ENCODE measurements around the gene SLC8B1. TPM values are rescaled to one million over a fixed set of nuclear protein-coding genes. Genes with fewer than 3 reads are reported as not detected.

Gene SLC8B1
- total and polyA plus RNA-seq, 2 of the 4 experiments (the other 2 are of a cell fraction), result 4.1 to 10.2 TPM

DNA sequence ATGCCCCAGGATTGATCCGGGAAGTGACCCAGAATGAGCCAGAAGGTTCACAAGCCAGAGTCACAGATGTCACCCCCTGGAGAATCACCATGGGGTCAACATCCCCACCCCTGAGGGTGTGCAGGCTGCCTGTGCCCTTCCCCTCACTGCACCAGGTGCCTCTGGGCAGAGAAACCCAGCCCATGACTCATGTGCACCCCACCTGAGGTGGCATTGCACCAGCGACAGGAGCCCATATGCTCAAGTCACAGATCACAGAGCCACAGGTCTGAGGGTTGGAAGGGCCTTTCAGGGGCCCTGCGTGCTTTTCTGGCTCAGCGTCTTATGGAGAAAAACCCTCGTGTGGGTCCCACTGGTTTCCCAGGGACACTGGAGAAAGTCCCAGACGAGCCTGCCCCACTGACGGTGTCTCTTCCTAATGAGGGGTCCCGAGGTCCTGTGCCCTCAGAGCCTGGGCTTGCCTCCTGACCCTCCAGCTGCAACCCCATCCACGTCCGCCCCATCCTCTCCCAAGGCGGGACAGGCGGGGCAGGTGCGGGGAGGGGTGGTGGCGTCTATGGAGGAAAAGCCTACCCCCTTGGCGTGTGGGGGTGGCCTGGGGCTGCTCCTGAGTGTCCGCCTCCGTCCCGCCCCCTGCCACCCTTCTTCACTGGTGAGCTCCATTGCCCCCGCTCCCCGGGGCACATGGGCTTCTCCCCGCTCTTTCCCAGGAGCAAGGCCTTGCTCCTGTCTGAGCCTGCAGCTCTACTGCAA is 47.6 kb downstream of the SLC8B1 start:
- BruUV-seq (replicated peaks), result no TSS peak
- in situ Hi-C loops (cut with MboI; ENCODE audit: low sequenced_read_pairs), result no loop called here
- H2BK5ac ChIP-seq (ENCODE audit: low read depth, low read length, poor library complexity, severe bottlenecking), result no peak overlapping the region

More for the DNA sequence above, 47.6 kb downstream of the SLC8B1 start:
- no peak overlapping the region for H2AFZ ChIP-seq (replicated peaks; ENCODE audit: low read length, poor library complexity)
- H3K4me2 ChIP-seq (ENCODE audit: low read depth, low read length), result no peak overlapping the region
- no peaks in the 10 kb centered on the region for H3K79me1 ChIP-seq (ENCODE audit: low read depth in 1 of 2, low read length in 2 of 2)
- H3K18ac ChIP-seq (ENCODE audit: low read depth, low read length), result no peak overlapping the region
- H3K14ac ChIP-seq (replicated peaks; ENCODE audit: low read depth, low read length), result no peak overlapping the region
- H4K8ac ChIP-seq (ENCODE audit: low read depth in 2 of 2, low read length in 2 of 2), result no peak overlapping the region
- no peak for DNase-seq
- no peak overlapping the region for H2AK9ac ChIP-seq (replicated peaks; ENCODE audit: low read depth, low read length, poor library complexity)
- no peaks in the 10 kb centered on the region for H3K27me3 ChIP-seq (ENCODE audit: control insufficient read depth, insufficient read depth, low read length)
- ATAC-seq (ENCODE audit: low read depth), result no peak
- H2BK15ac ChIP-seq (ENCODE audit: low read depth, low read length), result no peak overlapping the region
- no peak overlapping the region for H4K91ac ChIP-seq (ENCODE audit: insufficient read depth, low read depth, low read length)
- H3K4me1 ChIP-seq (ENCODE audit: control insufficient read depth, insufficient read depth, low read length), result peaks cover 6% of the 10 kb centered on the region
- intact Hi-C loops (cut with micrococcal nuclease) (no loop called here), dilution Hi-C loops (cut with HindIII; ENCODE audit: low sequenced_read_pairs, unreplicated experiment) (no loop called here)
- ChIA-PET POLR2A (ENCODE audit: unreplicated experiment) (no interaction called here), CTCF (no interaction called here)
- no peak overlapping the region for H3K27ac ChIP-seq (ENCODE audit: insufficient read depth, low read length)
- peaks cover 14% of the 10 kb centered on the region; the same call in 1 of the 2 replicates for H3K36me3 ChIP-seq (ENCODE audit: control insufficient read depth, insufficient read depth, low read length)
- no peak overlapping the region for H3K23ac ChIP-seq (ENCODE audit: low read depth, low read length)
- H3K9me1 ChIP-seq (ENCODE audit: insufficient read depth, low read length), result no peaks in the 10 kb centered on the region
- TF ChIP-seq USF2 (IDR thresholded peaks at IDR 0.05; ENCODE audit: low read depth, low read length) (no peak), CEBPB (IDR thresholded peaks at IDR 0.05; ENCODE audit: low read depth, low read length) (no peak), RAD21 (IDR thresholded peaks at IDR 0.05; ENCODE audit: low read length) (no peak), BHLHE40 (IDR thresholded peaks at IDR 0.05; ENCODE audit: low read depth, low read length) (no peak), FOS (IDR thresholded peaks at IDR 0.05; ENCODE audit: low read depth, low read length) (no peak), MAFK (IDR thresholded peaks at IDR 0.05; ENCODE audit: low read depth, low read length) (no peak), CHD1 (IDR thresholded peaks at IDR 0.05; ENCODE audit: low read depth, low read length) (no peak), SMC3 (IDR thresholded peaks at IDR 0.05; ENCODE audit: low read depth, low read length) (no peak), RCOR1 (IDR thresholded peaks at IDR 0.05; ENCODE audit: insufficient replicate concordance, low read length) (no peak), MAZ (IDR thresholded peaks at IDR 0.05; ENCODE audit: borderline replicate concordance, low read depth, low read length) (no peak), POLR2A (IDR thresholded peaks at IDR 0.05; ENCODE audit: low read depth, low read length) (no peak), NFE2L2 (IDR thresholded peaks at IDR 0.05; ENCODE audit: low read depth, low read length) (no peak), RFX5 (IDR thresholded peaks at IDR 0.05; ENCODE audit: low read depth, low read length) (no peak)
- TF ChIP-seq, protein P1, sequence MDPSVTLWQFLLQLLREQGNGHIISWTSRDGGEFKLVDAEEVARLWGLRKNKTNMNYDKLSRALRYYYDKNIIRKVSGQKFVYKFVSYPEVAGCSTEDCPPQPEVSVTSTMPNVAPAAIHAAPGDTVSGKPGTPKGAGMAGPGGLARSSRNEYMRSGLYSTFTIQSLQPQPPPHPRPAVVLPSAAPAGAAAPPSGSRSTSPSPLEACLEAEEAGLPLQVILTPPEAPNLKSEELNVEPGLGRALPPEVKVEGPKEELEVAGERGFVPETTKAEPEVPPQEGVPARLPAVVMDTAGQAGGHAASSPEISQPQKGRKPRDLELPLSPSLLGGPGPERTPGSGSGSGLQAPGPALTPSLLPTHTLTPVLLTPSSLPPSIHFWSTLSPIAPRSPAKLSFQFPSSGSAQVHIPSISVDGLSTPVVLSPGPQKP (IDR thresholded peaks at IDR 0.05; ENCODE audit: borderline replicate concordance, low read depth, low read length), result no peak
- TF ChIP-seq, protein P2, sequence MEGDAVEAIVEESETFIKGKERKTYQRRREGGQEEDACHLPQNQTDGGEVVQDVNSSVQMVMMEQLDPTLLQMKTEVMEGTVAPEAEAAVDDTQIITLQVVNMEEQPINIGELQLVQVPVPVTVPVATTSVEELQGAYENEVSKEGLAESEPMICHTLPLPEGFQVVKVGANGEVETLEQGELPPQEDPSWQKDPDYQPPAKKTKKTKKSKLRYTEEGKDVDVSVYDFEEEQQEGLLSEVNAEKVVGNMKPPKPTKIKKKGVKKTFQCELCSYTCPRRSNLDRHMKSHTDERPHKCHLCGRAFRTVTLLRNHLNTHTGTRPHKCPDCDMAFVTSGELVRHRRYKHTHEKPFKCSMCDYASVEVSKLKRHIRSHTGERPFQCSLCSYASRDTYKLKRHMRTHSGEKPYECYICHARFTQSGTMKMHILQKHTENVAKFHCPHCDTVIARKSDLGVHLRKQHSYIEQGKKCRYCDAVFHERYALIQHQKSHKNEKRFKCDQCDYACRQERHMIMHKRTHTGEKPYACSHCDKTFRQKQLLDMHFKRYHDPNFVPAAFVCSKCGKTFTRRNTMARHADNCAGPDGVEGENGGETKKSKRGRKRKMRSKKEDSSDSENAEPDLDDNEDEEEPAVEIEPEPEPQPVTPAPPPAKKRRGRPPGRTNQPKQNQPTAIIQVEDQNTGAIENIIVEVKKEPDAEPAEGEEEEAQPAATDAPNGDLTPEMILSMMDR (conservative IDR thresholded peaks at IDR 0.05; ENCODE audit: low read depth, low read length), result no peak
- H3K9me3 ChIP-seq (ENCODE audit: control insufficient read depth, insufficient read depth, low read length), result no peaks in the 10 kb centered on the region
- H2BK20ac ChIP-seq (ENCODE audit: low read depth, low read length), result no peak overlapping the region
- H4K20me1 ChIP-seq (ENCODE audit: insufficient read depth, low read length), result no peaks in the 10 kb centered on the region
- H4K5ac ChIP-seq (ENCODE audit: low read depth, low read length), result no peak overlapping the region
- H3K56ac ChIP-seq (ENCODE audit: extremely low read depth, insufficient read depth, low read length), result no peak overlapping the region
- no peak overlapping the region for H2AK5ac ChIP-seq (ENCODE audit: low read depth, low read length)
- no peak overlapping the region for H3K4ac ChIP-seq (ENCODE audit: low read depth, low read length)
- no peak overlapping the region for H3K9ac ChIP-seq (ENCODE audit: low read depth, low read length)
- H3K4me3 ChIP-seq (ENCODE audit: insufficient read depth, low read depth, low read length), result no peak overlapping the region
- H2BK120ac ChIP-seq (ENCODE audit: low read depth, low read length), result no peak overlapping the region
- WGBS, 2 experiments (ENCODE audit: extremely low coverage in 2 of 2, insufficient read length in 1 of 2), result 98% methylated on average over 6 of the region's 21 CpGs; no CpG with 5 or more reads in 1 of the 2 experiments

All from IMR-90 (cell line).